Epithelial cell of proximal tubule (primary cell): ENCODE data around the gene WDFY3. TPM values are rescaled to one million over a fixed set of nuclear protein-coding genes. Genes with fewer than 3 reads are reported as not detected.

Experiments
- DNase-seq: peaks from one replicate; pipeline ENCODE4 v3.0.0-alpha.2; 2011; ENCODE audit warnings: low read depth
- H3K4me3 ChIP-seq: 2 replicates; pipeline ENCODE4 v1.5.1; 2011; ENCODE audit warnings: low read depth, mild to moderate bottlenecking, low read length
- CTCF ChIP-seq: conservative IDR thresholded peaks from 2 replicates; pipeline ENCODE4 v1.5.1; 2012; ENCODE audit warnings: low read depth, mild to moderate bottlenecking, low read length
- total RNA-seq: library from RNA; depleted of rRNA; stranded (reverse); fragments of >200 nt; gene quantifications from 2 replicates; pipeline ENCODE4 v1.2.3, GENCODE V29; 2015

The WDFY3 gene
- total RNA-seq, 1 donor from 2014 or later = 35.1 TPM

GRCh38 chr4:84680956-84681355 lies 285.5 kb downstream of the WDFY3 start:
- H3K4me3 ChIP-seq = no peak overlapping the region
- no peak for DNase-seq
- TF ChIP-seq CTCF = no peak

- TF ChIP-seq CTCF = no peak
- no peak for DNase-seq
- H3K4me3 ChIP-seq = no peak overlapping the region
Measured at GRCh38 chr4:84678976-84679744, 287.3 kb downstream of the WDFY3 start.

GRCh38 chr4:84677995-84678394 lies 288.5 kb downstream of the WDFY3 start:
- H3K4me3 ChIP-seq = no peak overlapping the region
- no peak for DNase-seq
- no peak for TF ChIP-seq CTCF

- TF ChIP-seq CTCF = no peak
- H3K4me3 ChIP-seq = no peak overlapping the region
- no peak for DNase-seq
Measured at GRCh38 chr4:84677093-84677492, 289.4 kb downstream of the WDFY3 start.

- no peak for TF ChIP-seq CTCF
- DNase-seq = no peak
- no peak overlapping the region for H3K4me3 ChIP-seq
Measured at GRCh38 chr4:84673475-84674240, 292.8 kb downstream of the WDFY3 start.

- no peak for DNase-seq
- no peak overlapping the region for H3K4me3 ChIP-seq
- TF ChIP-seq CTCF = no peak
Measured at GRCh38 chr4:84672177-84672576, 294.3 kb downstream of the WDFY3 start.
